K562 (cell line): ENCODE measurements around the gene DCAF10. TPM values are rescaled to one million over a fixed set of nuclear protein-coding genes. Genes with fewer than 3 reads are reported as not detected.

Source experiments
- EP300 ChIP-seq: IDR thresholded peaks from 2 replicates; pipeline ENCODE4 v1.6.1; 2012; ENCODE audit warnings: low read length, improper control_type of control experiment
- EWSR1 ChIP-seq: fragments of 450-650 bp; IDR thresholded peaks from 2 replicates; pipeline ENCODE4 v1.6.1; 2018; ENCODE audit warnings: borderline replicate concordance, mild to moderate bottlenecking, low read depth, moderate library complexity; ENCODE audit not compliant: partially characterized antibody
- HMG20B ChIP-seq: fragments of 250-450 bp; sonication (Bioruptor Pico); IDR thresholded peaks from 2 replicates; pipeline ENCODE4 v1.5.0; 2021; ENCODE audit warnings: mild to moderate bottlenecking
- MEIS2 ChIP-seq: fragments of 450-650 bp; IDR thresholded peaks from 2 replicates; pipeline ENCODE4 v1.6.1; 2014; ENCODE audit warnings: mild to moderate bottlenecking; ENCODE audit not compliant: partially characterized antibody
- NFRKB ChIP-seq: fragments of 450-650 bp; IDR thresholded peaks from 2 replicates; pipeline ENCODE4 v1.6.1; 2016; ENCODE audit warnings: low read depth
- NFYB ChIP-seq: IDR thresholded peaks from 2 replicates; pipeline ENCODE4 v1.6.1; 2011; ENCODE audit warnings: mild to moderate bottlenecking, moderate library complexity; ENCODE audit not compliant: insufficient read length; ENCODE audit errors: extremely low read depth
- NR2F6 ChIP-seq: fragments of 450-650 bp; formaldehyde crosslinking; IDR thresholded peaks from 2 replicates; pipeline ENCODE4 v1.4.0; 2020; ENCODE audit warnings: mild to moderate bottlenecking
- PHF8 ChIP-seq: fragments of 200-600 bp; sonication (generic); IDR thresholded peaks from 2 replicates; pipeline ENCODE4 v1.6.1; 2012; ENCODE audit warnings: mixed run types, mild to moderate bottlenecking, inconsistent platforms, low read length, moderate library complexity, borderline replicate concordance
- PPARD ChIP-seq: fragments of 250-450 bp; sonication (Bioruptor Pico); IDR thresholded peaks from 2 replicates; pipeline ENCODE4 v1.8.0; 2022; ENCODE audit warnings: inconsistent platforms, mild to moderate bottlenecking, moderate library complexity
- SPI1 ChIP-seq: IDR thresholded peaks from 2 replicates; pipeline ENCODE4 v1.6.1; 2011; ENCODE audit warnings: low read depth, low read length, control low read depth, borderline replicate concordance
- ZBTB2 ChIP-seq: fragments of 450-650 bp; IDR thresholded peaks from 2 replicates; pipeline ENCODE4 v1.6.1; 2016; ENCODE audit warnings: antibody characterized with exemption
- ZKSCAN1 ChIP-seq: fragments of 150-350 bp; IDR thresholded peaks from 2 replicates; pipeline ENCODE4 v1.6.1; 2016; ENCODE audit warnings: low read depth, low read length
- ZMIZ1 ChIP-seq, 2 experiments: fragments of 150-350 bp in 1 of 2; IDR thresholded peaks; 2 replicates each; pipeline ENCODE4 v1.6.1; 2012 to 2016; ENCODE audit warnings: low read depth in 2 of 2, low read length in 2 of 2, mild to moderate bottlenecking in 1 of 2, moderate library complexity in 1 of 2
- ZNF431 ChIP-seq: sonication (generic); formaldehyde crosslinking; IDR thresholded peaks from 2 replicates; pipeline ENCODE4 v1.8.0; 2022; ENCODE audit warnings: mild to moderate bottlenecking, missing genetic modification reagents
- ZNF79 ChIP-seq: fragments of 250-450 bp; sonication (Bioruptor Pico); IDR thresholded peaks from 2 replicates; pipeline ENCODE4 v1.4.0; 2020; ENCODE audit warnings: low read depth, mild to moderate bottlenecking, moderate library complexity
- polyA plus RNA-seq, 8 experiments: library from polyadenylated mRNA; depleted of rRNA in 4 of 8; stranded (reverse) in 5 of 8; unstranded in 3 of 8; fragments of >200 nt; fragmentation: Nextera tagmentation in 2 of 8; fragmentation: Illumina TruSeq in 1 of 8; extraction: Ambion mirVana in 2 of 8; extraction: Trizol in 1 of 8; gene quantifications; 2 replicates each; pipeline versions ENCODE4 v1.2.1 to v1.2.3, GENCODE V29; 2011 to 2014; ENCODE audit warnings: inconsistent platforms in 1 of 8, missing spikeins in 1 of 8
- total RNA-seq, 7 experiments: library from RNA; depleted of rRNA in 6 of 7; stranded (reverse); fragments of >200 nt in 6 of 7; fragmentation: Illumina TruSeq in 2 of 7; extraction: Trizol in 2 of 7; gene quantifications; 2 replicates each; pipeline versions ENCODE4 v1.2.1 to v1.2.3, GENCODE V29; 2011 to 2021; ENCODE audit warnings: low replicate concordance in 1 of 7
- TF ChIP-seq, protein P1 (sequence below): fragments of 450-650 bp; formaldehyde crosslinking; IDR thresholded peaks from 2 replicates; pipeline ENCODE4 v1.4.0; 2020; ENCODE audit warnings: mild to moderate bottlenecking, mixed read lengths
- TF ChIP-seq, protein P2 (sequence below): fragments of 250-450 bp; sonication (Bioruptor Pico); IDR thresholded peaks from 2 replicates; pipeline ENCODE4 v1.9.0; 2021; ENCODE audit warnings: mild to moderate bottlenecking, inconsistent platforms

DCAF10 gene
- total and polyA plus RNA-seq, 9 of the 15 experiments (the other 6 are each of a cell fraction or from before 2014, with no cell fraction given): 6.8 to 40.1 (median 16.9) TPM

DNA sequence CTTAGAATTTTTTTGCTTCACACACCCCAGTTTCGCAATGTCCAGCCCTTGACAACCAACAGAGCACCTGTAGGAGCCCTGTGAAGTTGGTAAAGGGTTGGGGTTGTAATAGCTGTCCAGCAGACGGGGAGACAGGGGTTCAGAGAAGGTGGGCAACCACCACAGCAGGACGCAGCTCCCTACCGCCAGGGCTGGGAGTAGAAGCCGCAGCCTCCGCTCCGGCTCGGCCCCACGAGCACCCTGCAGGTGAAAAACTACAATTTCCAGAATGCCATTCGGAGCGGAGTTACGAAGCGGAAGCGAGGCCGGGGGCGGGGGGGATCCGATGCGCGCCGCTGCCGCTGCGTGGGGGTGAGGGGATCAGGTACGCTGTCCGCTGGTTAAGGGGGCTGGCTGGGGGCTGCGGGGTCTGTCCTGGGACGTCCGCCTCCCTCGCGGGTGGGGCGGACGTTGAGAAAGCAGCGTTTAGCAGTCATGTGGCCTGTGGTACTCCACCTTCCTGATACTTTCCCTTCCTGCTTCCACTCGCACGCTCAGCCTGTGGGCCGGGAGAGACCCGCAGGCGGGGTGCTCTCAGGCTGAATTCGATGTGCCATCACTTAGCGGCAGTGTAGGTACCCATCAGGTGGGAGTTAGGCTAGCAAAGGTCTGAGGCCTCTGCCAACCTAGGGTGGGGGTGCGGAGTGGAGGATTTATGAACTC lies 47.0 kb upstream of the DCAF10 start, which contains the start of gene TRMT10B (continued):
- TF ChIP-seq ZMIZ1 (IDR thresholded peaks at IDR 0.05; ENCODE audit: low read depth in 2 of 2, low read length in 2 of 2) (no peak), EP300 (no peak), NR2F6 (CRISPR knock-in tag) (no peak), ZBTB2 (no peak), EWSR1 (no peak), PPARD (CRISPR knock-in tag) (no peak), HMG20B (CRISPR knock-in tag) (no peak), ZNF431 (CRISPR knock-in tag) (no peak), PHF8 (peak; percentile 79), SPI1 (no peak), NFYB (no peak), ZKSCAN1 (no peak), MEIS2 (no peak), NFRKB (no peak), ZNF79 (CRISPR knock-in tag) (no peak)
- TF ChIP-seq, protein P1, sequence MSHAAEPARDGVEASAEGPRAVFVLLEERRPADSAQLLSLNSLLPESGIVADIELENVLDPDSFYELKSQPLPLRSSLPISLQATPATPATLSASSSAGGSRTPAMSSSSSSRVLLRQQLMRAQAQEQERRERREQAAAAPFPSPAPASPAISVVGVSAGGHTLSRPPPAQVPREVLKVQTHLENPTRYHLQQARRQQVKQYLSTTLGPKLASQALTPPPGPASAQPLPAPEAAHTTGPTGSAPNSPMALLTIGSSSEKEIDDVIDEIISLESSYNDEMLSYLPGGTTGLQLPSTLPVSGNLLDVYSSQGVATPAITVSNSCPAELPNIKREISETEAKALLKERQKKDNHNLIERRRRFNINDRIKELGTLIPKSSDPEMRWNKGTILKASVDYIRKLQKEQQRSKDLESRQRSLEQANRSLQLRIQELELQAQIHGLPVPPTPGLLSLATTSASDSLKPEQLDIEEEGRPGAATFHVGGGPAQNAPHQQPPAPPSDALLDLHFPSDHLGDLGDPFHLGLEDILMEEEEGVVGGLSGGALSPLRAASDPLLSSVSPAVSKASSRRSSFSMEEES: no peak
- TF ChIP-seq, protein P2, sequence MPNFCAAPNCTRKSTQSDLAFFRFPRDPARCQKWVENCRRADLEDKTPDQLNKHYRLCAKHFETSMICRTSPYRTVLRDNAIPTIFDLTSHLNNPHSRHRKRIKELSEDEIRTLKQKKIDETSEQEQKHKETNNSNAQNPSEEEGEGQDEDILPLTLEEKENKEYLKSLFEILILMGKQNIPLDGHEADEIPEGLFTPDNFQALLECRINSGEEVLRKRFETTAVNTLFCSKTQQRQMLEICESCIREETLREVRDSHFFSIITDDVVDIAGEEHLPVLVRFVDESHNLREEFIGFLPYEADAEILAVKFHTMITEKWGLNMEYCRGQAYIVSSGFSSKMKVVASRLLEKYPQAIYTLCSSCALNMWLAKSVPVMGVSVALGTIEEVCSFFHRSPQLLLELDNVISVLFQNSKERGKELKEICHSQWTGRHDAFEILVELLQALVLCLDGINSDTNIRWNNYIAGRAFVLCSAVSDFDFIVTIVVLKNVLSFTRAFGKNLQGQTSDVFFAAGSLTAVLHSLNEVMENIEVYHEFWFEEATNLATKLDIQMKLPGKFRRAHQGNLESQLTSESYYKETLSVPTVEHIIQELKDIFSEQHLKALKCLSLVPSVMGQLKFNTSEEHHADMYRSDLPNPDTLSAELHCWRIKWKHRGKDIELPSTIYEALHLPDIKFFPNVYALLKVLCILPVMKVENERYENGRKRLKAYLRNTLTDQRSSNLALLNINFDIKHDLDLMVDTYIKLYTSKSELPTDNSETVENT (CRISPR knock-in tag): no peak
